Measurements from ENCODE around the gene NAP1L5. TPM values are rescaled to one million over a fixed set of nuclear protein-coding genes. Genes with fewer than 3 reads are reported as not detected.

Gene NAP1L5
- total RNA-seq, 1 experiment from 2014 or later = not detected

DNA sequence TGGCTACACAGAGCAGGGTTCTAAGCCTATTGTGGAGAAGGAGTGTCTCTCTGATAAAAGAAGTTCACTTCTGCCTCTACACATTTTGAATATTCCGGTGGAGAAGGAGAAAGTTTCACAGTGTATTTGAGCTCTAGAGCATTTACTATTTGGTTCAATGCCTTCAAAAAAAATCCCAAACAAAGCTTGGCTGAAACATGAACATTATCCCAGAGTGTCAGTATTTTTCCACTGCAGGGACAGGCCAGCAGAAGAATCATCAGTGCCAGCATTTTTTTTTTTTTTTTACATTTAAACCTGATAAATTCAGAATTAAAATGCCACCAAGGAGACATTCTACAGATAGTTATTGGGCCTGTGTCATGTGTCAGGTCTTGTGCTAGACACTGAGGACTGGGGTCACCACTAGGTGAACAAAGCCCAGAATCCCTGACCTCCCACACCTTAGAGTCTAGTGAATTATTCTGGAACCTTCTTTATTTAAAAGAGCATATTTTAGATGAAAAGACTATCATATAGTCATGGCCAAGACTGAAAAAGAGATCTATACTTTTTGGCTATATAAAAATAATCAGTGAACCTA lies 48.0 kb upstream of the NAP1L5 start:
- Histone ChIP-seq H3K27me3 (ENCODE audit: low read length) (no peaks in the 10 kb centered on the region), H3F3A (ENCODE audit: low read length, unreplicated experiment) (no peaks in the 10 kb centered on the region), H3K9me2 (replicated peaks; ENCODE audit: low read length) (no peaks in the 10 kb centered on the region), H3K79me2 (ENCODE audit: low read length) (no peaks in the 10 kb centered on the region), H3K4me1 (ENCODE audit: insufficient read depth, low read length) (no peaks in the 10 kb centered on the region), H3K4me3 (ENCODE audit: low read length) (no peak overlapping the region), H3K9ac (ENCODE audit: low read length) (no peak overlapping the region), H3K4me2 (ENCODE audit: low read length) (no peak overlapping the region), H3K9me3 (ENCODE audit: low read length) (no peaks in the 10 kb centered on the region), H4K20me1 (ENCODE audit: low read length) (no peaks in the 10 kb centered on the region), H2AFZ (ENCODE audit: low read length) (no peak overlapping the region), H3K27ac (ENCODE audit: low read length) (no peak overlapping the region), H3K36me3 (ENCODE audit: low read depth, low read length) (peaks cover 13% of the 10 kb centered on the region)
- no peak for ATAC-seq
- no peak for TF ChIP-seq EZH2phosphoT487 (IDR thresholded peaks at IDR 0.05; ENCODE audit: borderline replicate concordance, low read length)
- TF ChIP-seq, protein P1, sequence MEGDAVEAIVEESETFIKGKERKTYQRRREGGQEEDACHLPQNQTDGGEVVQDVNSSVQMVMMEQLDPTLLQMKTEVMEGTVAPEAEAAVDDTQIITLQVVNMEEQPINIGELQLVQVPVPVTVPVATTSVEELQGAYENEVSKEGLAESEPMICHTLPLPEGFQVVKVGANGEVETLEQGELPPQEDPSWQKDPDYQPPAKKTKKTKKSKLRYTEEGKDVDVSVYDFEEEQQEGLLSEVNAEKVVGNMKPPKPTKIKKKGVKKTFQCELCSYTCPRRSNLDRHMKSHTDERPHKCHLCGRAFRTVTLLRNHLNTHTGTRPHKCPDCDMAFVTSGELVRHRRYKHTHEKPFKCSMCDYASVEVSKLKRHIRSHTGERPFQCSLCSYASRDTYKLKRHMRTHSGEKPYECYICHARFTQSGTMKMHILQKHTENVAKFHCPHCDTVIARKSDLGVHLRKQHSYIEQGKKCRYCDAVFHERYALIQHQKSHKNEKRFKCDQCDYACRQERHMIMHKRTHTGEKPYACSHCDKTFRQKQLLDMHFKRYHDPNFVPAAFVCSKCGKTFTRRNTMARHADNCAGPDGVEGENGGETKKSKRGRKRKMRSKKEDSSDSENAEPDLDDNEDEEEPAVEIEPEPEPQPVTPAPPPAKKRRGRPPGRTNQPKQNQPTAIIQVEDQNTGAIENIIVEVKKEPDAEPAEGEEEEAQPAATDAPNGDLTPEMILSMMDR (conservative IDR thresholded peaks at IDR 0.05; ENCODE audit: low read depth, low read length) = no peak
- no peak for TF ChIP-seq EZH2 (IDR thresholded peaks at IDR 0.05; ENCODE audit: low read length, unreplicated experiment)
- BruUV-seq (replicated peaks) = no TSS peak
- POLR2A ChIA-PET (ENCODE audit: unreplicated experiment) = no interaction called here
- intact Hi-C loops (cut with micrococcal nuclease) = no loop called here
- DNase-seq = no peak
- CTCF ChIA-PET = no interaction called here

DNA sequence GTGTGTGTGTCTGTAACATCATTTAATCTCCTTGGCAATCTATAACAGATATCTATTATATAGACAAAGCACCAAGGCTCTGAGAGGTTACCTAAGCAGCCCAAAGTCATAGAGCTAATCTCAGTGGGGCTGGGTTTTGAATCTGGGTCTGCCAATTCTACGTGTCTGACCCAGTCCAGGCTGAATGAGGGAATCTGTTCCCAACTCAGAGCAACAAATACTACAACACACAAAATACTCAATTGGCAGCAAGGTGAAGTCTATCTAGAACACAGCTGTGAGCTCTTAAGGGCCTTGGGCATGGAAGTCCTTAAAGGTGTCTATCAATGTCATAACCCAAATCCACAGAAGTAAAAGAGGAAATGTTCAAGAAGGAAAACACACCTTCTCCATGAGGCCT lies 47.5 kb upstream of the NAP1L5 start:
- Histone ChIP-seq H3K27me3 (ENCODE audit: low read length) (no peaks in the 10 kb centered on the region), H3K36me3 (ENCODE audit: low read depth, low read length) (peaks cover 12% of the 10 kb centered on the region), H2AFZ (ENCODE audit: low read length) (no peak overlapping the region), H3K79me2 (ENCODE audit: low read length) (no peaks in the 10 kb centered on the region), H3K4me2 (ENCODE audit: low read length) (no peak overlapping the region), H3K9me3 (ENCODE audit: low read length) (no peaks in the 10 kb centered on the region), H3K27ac (ENCODE audit: low read length) (no peak overlapping the region), H3K9ac (ENCODE audit: low read length) (no peak overlapping the region), H3K4me3 (ENCODE audit: low read length) (no peak overlapping the region), H4K20me1 (ENCODE audit: low read length) (no peaks in the 10 kb centered on the region), H3K4me1 (ENCODE audit: insufficient read depth, low read length) (no peaks in the 10 kb centered on the region), H3F3A (ENCODE audit: low read length, unreplicated experiment) (no peaks in the 10 kb centered on the region), H3K9me2 (replicated peaks; ENCODE audit: low read length) (no peaks in the 10 kb centered on the region)
- ChIA-PET CTCF (no interaction called here), POLR2A (ENCODE audit: unreplicated experiment) (no interaction called here)
- ATAC-seq (no peak), DNase-seq (no peak)
- BruUV-seq (replicated peaks) = no TSS peak
- intact Hi-C loops (cut with micrococcal nuclease) = no loop called here
- TF ChIP-seq EZH2phosphoT487 (IDR thresholded peaks at IDR 0.05; ENCODE audit: borderline replicate concordance, low read length) (no peak), EZH2 (IDR thresholded peaks at IDR 0.05; ENCODE audit: low read length, unreplicated experiment) (no peak)
- TF ChIP-seq, protein P1 (conservative IDR thresholded peaks at IDR 0.05; ENCODE audit: low read depth, low read length) = no peak

DNA sequence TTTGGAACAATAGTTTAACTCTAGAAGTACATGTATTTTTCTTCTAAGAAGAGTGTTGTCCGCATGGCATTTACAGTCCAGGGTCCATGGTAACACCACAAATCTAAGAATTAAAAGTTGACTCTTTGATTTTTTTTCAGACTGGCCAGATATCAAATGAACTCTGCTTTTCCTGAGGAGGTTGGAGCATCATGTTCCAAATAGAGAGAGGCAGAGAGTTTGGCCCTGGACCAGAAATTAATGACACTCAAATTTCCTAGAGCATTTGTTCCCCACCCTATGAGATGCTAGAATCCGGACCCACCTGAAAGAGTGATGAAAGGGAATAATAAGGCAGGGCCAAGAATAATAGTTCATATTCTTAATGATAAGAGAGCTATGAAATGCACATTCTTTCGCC lies 47.0 kb upstream of the NAP1L5 start:
- no peak overlapping the region for H2AFZ ChIP-seq (ENCODE audit: low read length)
- no peaks in the 10 kb centered on the region for H4K20me1 ChIP-seq (ENCODE audit: low read length)
- no peak overlapping the region for H3K27ac ChIP-seq (ENCODE audit: low read length)
- H3K36me3 ChIP-seq (ENCODE audit: low read depth, low read length) = peaks cover 6% of the 10 kb centered on the region; the same call in 1 of the 2 replicates
- intact Hi-C loops (cut with micrococcal nuclease) = no loop called here
- H3K4me2 ChIP-seq (ENCODE audit: low read length) = no peak overlapping the region
- no peak for TF ChIP-seq EZH2 (IDR thresholded peaks at IDR 0.05; ENCODE audit: low read length, unreplicated experiment)
- H3K4me3 ChIP-seq (ENCODE audit: low read length) = no peak overlapping the region
- no peaks in the 10 kb centered on the region for H3K4me1 ChIP-seq (ENCODE audit: insufficient read depth, low read length)
- BruUV-seq (replicated peaks) = no TSS peak
- H3K9me2 ChIP-seq (replicated peaks; ENCODE audit: low read length) = no peaks in the 10 kb centered on the region
- ChIA-PET POLR2A (ENCODE audit: unreplicated experiment) (no interaction called here), CTCF (no interaction called here)
- H3F3A ChIP-seq (ENCODE audit: low read length, unreplicated experiment) = no peaks in the 10 kb centered on the region
- no peak overlapping the region for H3K9ac ChIP-seq (ENCODE audit: low read length)
- DNase-seq (no peak), ATAC-seq (no peak)
- H3K9me3 ChIP-seq (ENCODE audit: low read length) = no peaks in the 10 kb centered on the region
- no peaks in the 10 kb centered on the region for H3K27me3 ChIP-seq (ENCODE audit: low read length)
- H3K79me2 ChIP-seq (ENCODE audit: low read length) = no peaks in the 10 kb centered on the region
